GM13977 (cell line): ENCODE measurements around the gene CALN1.

ENCODE experiments used
- DNase-seq: peaks from one replicate; pipeline ENCODE4 v3.0.0; 2012; ENCODE audit warnings: low spot score
- CTCF ChIP-seq: IDR thresholded peaks from 2 replicates; pipeline ENCODE4 v1.5.1; 2012; ENCODE audit warnings: mild to moderate bottlenecking, control low read depth; ENCODE audit not compliant: insufficient read depth; ENCODE audit errors: extremely low read depth, missing control alignments
- in situ Hi-C: fragments of 300-500 bp; cut with MboI; formaldehyde crosslinking; loops from one replicate; pipeline ENCODE4 v1.12.0; 2022; ENCODE audit warnings: low sequenced_read_pairs, low pct_unique_long_range_greater_than_20kb, mixed read lengths, inconsistent platforms; ENCODE audit not compliant: unreplicated experiment

CALN1 gene

GRCh38 chr7:72334698-72335097 is 77.4 kb downstream of the CALN1 start:
- in situ Hi-C loops: no loop called here
- no peak for TF ChIP-seq CTCF
- no peak for DNase-seq

- in situ Hi-C loops: no loop called here
- peak; percentile 36 for DNase-seq
- TF ChIP-seq CTCF: no peak
Observed at GRCh38 chr7:72334066-72334465, 78.1 kb downstream of the CALN1 start.

- DNase-seq: no peak
- in situ Hi-C loops: no loop called here
- no peak for TF ChIP-seq CTCF
Observed at GRCh38 chr7:72326811-72327210, 85.3 kb downstream of the CALN1 start.

- no peak for DNase-seq
- in situ Hi-C loops: no loop called here
- TF ChIP-seq CTCF: no peak
Observed at GRCh38 chr7:72326365-72326764, 85.8 kb downstream of the CALN1 start.

- DNase-seq: no peak
- in situ Hi-C loops: no loop called here
Observed at GRCh38 chr7:72325561-72325960, 86.6 kb downstream of the CALN1 start.

GRCh38 chr7:72321637-72322036 is 90.5 kb downstream of the CALN1 start:
- in situ Hi-C loops: no loop called here
- TF ChIP-seq CTCF: no peak

More at GRCh38 chr7:72325561-72325960, 86.6 kb downstream of the CALN1 start:
- TF ChIP-seq CTCF: no peak

GRCh38 chr7:72321081-72321480 is 91.1 kb downstream of the CALN1 start:
- TF ChIP-seq CTCF: no peak
- in situ Hi-C loops: no loop called here
- DNase-seq: no peak

More at GRCh38 chr7:72321637-72322036, 90.5 kb downstream of the CALN1 start:
- no peak for DNase-seq
